SH-SY5Y (cell line): Measurements from ENCODE around the gene CLOCK.

Experiments
- GATA2 ChIP-seq: IDR thresholded peaks from 2 replicates; pipeline ENCODE4 v1.6.1; 2011; ENCODE audit warnings: mild to moderate bottlenecking, low read depth, low read length
- GATA3 ChIP-seq: IDR thresholded peaks from 2 replicates; pipeline ENCODE4 v1.6.1; 2011; ENCODE audit warnings: low read depth, mild to moderate bottlenecking, low read length, moderate library complexity

Gene CLOCK, protein sequence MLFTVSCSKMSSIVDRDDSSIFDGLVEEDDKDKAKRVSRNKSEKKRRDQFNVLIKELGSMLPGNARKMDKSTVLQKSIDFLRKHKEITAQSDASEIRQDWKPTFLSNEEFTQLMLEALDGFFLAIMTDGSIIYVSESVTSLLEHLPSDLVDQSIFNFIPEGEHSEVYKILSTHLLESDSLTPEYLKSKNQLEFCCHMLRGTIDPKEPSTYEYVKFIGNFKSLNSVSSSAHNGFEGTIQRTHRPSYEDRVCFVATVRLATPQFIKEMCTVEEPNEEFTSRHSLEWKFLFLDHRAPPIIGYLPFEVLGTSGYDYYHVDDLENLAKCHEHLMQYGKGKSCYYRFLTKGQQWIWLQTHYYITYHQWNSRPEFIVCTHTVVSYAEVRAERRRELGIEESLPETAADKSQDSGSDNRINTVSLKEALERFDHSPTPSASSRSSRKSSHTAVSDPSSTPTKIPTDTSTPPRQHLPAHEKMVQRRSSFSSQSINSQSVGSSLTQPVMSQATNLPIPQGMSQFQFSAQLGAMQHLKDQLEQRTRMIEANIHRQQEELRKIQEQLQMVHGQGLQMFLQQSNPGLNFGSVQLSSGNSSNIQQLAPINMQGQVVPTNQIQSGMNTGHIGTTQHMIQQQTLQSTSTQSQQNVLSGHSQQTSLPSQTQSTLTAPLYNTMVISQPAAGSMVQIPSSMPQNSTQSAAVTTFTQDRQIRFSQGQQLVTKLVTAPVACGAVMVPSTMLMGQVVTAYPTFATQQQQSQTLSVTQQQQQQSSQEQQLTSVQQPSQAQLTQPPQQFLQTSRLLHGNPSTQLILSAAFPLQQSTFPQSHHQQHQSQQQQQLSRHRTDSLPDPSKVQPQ

DNA sequence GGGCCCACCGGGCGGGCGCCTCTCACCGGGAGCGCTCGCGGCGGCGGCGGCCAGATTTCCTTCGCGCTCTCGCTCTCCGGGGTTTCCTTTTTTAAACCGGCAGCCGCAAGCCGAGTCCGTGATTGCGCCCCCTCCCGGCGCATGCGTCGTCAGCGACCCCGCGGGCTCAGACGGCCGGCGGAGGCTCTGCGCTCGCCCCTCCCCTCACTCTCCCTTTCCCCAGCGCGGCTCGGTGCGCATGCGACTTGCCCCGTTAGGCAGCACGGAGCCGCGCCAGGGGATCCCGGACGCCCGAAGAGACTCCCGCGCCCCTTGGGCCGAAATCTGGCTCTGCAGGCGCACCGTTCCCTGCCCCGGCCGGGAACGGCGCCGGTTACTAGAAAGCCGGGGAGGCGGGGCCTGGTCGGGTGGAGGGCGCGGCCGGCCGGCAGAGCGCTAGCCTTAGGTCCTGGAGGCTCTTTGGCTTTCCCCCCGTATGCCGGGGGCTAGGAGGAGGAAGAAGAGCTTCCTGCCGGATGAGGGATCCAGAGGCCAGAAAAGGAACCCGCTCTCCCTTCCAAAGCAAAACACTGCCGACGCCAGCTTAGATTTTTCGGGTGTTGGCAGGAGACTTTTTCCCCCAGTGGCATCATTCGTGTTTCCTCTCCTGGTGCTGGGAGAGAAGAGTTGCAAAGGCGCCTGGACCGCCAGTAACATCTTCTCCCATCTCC lies at the start of gene CLOCK:
Gene CLOCK, minus strand, starts transcription at position 154 of the 710 bp plus-strand sequence. CDS start 64,124 bp downstream, outside the sequence.
- TF ChIP-seq GATA3: no peak

DNA sequence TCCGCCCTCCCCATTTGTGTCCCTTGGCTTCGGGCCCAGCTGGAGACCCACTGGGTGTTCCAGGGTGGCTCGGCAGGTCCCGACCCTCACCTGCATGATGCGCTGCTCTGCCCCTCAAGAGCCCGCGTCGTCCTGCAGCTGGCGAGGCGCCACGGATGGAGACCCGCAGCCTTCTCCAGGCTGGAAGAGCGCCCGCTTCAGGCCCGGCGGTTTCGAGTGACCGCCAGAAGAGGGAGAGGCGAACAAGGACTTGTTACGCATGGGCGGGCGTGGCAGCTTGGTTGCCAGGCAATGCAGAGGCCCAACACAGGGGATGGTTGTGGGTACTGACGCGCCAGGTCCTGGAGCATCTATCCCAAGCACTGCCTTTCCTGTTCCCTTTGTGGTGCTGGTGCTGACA lies 45.3 kb upstream of the CLOCK start, which contains the start of gene PDCL2:
Gene PDCL2, minus strand, starts transcription at position 232 of the 400 bp plus-strand sequence. Its CDS starts 136 bp downstream, at position 96.
- TF ChIP-seq GATA2 (no peak), GATA3 (no peak)

DNA sequence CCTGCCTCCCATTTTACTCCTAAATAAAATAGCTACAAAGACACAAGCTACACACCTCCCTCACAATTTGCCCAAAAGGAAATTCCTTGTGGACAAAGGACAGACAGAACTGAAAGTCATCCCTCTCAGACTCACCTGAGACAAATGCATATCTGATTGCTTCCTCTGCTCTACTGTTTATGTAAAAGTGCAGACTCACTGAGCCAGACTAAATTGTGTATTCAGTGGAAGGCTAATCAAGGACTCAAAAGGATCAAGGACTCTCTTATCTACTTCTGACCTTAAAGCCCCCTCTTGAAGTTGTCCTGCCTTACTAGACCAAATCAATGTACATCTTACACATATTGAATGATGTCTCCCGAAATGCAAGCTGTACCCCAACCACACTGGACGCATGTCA lies 41.5 kb upstream of the CLOCK start:
- no peak for TF ChIP-seq GATA3
- no peak for TF ChIP-seq GATA2

DNA sequence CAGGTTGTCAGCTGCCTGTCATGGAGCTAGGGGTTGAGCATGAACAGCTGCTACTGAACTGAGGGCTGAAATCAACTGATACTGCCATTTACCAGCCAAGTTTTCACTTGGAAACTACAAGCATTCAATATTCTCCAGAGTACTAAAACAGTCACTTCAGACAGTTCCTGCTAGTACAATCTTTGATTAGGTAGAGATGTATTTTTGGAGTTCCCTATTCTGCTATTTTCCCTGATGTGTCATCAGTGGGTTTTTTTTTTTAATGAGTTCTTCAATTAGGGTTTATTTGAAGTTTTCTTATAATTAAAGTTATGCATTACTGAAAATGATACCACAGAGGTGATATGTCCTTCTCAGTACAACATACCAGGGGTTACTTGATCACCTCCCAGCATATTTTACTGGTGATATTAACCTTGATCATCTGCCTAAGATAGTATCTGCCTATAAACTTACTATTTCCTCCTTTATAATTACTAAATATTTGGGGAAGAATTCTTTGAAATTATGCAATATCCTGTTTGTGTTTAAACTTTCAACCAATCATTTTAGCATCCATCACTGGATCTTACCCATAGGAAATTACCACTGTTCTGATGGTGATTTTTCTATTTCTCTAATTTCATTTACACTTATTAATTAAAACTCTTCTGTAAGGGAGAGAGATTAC lies 31.8 kb upstream of the CLOCK start:
- TF ChIP-seq GATA3 (no peak), GATA2 (no peak)

DNA sequence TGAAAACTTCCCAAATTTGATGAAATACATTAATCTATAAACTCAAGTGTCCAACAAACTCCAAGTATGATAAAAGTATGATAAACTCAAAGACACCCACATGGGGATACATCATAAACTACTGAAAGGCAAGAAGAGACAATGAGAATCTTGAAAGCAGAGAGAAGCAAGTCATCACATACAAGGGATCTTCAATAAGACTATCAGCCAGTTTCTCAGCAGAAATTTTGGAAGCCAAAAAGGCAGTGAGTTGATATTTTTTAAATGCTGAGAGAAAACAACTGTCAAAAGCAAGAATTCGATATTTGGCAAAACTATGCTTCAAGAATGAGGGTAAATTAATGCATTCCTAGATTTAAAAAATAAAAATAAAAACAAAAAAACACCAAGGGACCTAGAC lies 28.8 kb upstream of the CLOCK start:
- no peak for TF ChIP-seq GATA2
- no peak for TF ChIP-seq GATA3

DNA sequence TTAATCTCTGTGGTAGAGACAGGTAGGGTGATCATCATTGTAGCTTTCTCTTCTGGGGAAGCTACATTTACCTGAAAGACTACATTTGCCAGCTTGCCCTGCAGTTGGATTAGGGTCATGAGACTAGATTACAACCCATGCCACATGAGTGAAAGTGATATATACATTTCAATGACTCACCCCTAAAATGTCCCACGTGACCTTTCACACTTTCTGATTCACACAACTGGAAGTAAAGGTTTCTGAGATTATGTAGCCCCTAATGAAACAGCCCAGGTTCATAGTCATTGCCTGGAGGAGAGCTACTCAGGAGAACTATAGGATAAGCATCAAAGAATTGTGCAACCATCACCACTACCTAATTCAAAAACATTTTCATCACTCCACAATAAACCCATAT lies 27.5 kb upstream of the CLOCK start:
- TF ChIP-seq GATA3: no peak
- no peak for TF ChIP-seq GATA2

DNA sequence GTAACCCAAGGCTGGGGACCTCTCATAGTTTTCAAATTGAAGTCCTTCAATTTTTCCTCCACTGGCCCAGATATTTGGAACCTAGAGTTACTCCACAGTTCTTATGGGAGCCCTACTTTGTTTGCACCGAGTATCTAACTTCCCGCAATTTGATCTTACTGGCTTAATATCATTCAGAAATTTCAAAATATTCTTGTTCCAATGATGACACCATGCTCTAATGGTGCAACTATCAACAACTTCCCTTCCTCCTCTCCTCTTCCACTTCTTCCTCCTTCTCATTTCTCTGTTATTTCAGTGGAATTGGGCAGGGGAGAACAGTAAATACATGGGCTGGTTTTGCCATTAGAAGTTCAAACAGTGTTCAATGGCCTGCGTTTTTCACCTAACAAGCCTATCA lies 25.1 kb upstream of the CLOCK start:
- TF ChIP-seq GATA3 (no peak), GATA2 (no peak)

DNA sequence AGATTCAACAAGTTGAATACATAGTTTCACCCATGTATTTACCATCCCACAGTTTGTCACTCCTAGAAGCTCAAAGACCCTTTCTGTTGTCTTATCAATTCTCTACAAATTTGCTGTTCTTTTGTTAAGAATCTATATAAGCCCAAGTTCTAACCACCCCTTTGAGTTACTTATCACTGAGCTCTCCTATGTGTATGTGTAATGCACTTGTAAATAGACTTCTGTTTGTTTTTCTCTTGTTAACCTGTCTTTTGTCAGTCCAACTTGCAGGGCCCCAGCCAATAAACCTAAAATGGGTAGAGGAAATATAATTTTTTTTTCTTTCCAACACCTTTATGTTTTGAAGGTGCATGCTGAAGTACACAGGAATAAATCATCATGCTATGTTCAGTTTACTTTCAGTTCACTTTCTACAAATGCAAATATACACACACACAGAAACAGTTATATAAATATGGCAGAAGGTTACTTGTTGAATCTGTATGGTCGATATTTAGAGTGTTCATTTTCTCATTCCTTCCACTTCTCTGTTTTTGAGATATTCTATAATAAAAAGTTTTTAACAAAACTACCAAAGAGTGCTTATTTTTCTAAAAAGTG lies 22.3 kb upstream of the CLOCK start:
- no peak for TF ChIP-seq GATA3
- TF ChIP-seq GATA2: no peak

DNA sequence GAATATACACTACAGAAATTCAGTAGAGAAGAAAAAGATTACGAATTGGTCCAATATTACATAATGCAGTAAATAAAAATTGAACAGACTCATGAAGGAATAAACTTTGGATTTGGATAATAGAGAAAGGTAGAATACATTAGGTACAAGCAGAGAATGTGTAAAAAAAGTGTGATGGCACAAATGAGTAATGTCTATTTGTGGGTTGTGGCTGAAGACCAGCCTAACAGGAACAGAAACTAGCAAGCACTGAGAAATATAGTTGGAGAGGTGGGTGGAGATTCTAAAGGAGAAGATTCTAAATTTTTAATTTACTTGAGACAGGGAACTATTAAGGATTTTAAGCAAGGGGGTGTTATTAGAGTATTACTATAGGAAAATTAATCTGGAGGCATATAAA lies 15.2 kb upstream of the CLOCK start:
- TF ChIP-seq GATA2 (no peak), GATA3 (no peak)

DNA sequence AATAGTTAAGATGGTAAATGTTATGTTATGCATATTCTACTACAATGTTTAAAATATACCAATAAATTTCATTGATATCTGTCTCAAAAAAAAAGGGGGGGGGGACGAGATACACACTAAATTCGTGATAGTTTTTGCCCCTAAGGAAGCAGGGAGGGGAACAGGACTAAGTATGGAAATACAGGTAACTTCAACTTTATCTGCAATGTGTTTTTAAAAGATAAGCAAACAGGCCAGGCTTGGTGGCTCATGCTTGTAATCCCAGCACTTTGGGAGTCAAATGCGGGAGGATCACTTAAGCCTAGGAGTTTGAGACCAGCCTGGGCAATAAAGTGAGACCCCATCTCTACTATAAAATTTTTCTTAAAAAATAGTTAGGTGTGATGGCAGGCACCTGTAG lies 13.4 kb upstream of the CLOCK start:
- TF ChIP-seq GATA3 (no peak), GATA2 (no peak)

DNA sequence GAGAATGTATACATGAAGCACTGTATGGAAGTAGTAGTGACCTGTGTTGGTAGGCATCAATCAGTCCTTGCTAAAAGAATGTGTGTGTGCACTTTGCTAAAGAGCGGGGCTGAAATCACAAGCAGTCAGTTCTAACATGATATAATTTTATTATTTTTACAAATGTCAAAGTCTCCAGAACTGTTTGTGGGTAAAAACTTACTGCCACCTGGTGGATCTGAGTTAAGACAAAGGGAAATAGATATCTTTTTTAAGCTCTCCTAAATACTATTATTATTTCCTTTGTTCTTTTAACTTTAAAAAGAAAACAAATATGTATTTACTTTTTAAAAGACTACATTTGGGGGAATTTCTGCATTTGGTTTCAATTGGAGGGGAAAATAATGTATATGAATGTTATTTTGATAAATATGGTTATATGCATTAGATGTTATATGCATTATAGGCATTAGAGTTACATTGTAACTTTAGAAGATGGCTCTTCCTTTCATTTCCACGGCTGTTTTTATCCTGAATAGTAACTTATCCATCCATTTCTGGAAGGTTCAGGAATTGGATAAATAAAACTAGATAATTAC lies 7.8 kb upstream of the CLOCK start:
- TF ChIP-seq GATA3 (no peak), GATA2 (no peak)

DNA sequence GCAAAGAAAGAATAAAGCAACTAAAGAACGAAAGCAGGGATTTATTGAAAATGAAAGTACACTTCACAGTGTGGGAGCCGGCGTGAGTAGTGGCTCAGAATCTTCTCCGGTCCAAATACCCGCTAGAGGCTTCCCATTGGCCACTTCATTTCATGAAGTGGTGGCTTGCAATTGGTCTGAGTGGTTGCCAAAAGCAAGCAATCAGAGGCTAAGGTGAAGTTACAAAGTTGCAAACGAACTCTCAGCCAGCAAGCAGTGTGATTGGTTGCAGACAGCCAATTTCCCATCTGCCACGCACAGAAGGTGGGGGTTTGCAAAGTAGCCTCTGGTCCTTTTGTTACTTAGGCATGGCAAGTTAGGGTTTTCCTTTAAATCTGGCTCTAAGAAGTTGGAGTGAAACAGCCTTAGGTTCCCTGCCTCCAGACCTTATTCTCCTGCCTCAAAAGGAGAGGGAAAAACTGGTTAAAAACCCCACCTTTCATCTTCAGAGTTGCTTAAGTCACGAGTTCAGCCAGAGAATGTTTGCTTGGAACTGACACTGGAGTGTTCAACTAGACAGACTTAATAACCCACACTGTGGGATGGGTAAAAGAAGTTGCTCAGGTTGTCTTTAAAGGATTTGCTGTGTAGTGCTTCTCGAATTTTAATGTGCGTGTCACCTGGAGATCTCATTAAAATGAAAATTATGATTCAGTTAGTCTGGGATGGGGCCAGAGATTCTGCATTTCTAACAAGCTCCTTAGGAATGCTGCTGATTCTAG lies 6.9 kb upstream of the CLOCK start:
- TF ChIP-seq GATA3 (no peak), GATA2 (no peak)
